Upper lobe of right lung (tissue), 1 donor: ENCODE results near the gene ARNT2. TPM values are rescaled to one million over a fixed set of nuclear protein-coding genes. Genes with fewer than 3 reads are reported as not detected.

Experiments
- ATAC-seq: fragments of 200-7000 bp; cut with Tn5 transposase; one replicate; pipeline ENCODE4 v1.9.1; 2020; ENCODE audit warnings: mild to moderate bottlenecking, moderate library complexity
- DNase-seq: peaks from one replicate; pipeline ENCODE4 v3.0.0-alpha.2; 2020
- H3K27ac ChIP-seq: fragments of 200-600 bp; one replicate; pipeline ENCODE4 v1.8.0; 2022
- H3K27me3 ChIP-seq: fragments of 200-600 bp; one replicate; pipeline ENCODE4 v1.8.0; 2022; ENCODE audit warnings: mild to moderate bottlenecking
- H3K36me3 ChIP-seq: fragments of 200-600 bp; one replicate; pipeline ENCODE4 v1.8.0; 2022
- H3K4me1 ChIP-seq: fragments of 200-600 bp; one replicate; pipeline ENCODE4 v1.8.0; 2022
- H3K4me3 ChIP-seq: fragments of 200-600 bp; one replicate; pipeline ENCODE4 v1.8.0; 2022; ENCODE audit warnings: mild to moderate bottlenecking
- H3K9me3 ChIP-seq: fragments of 200-600 bp; one replicate; pipeline ENCODE4 v1.8.0; 2022
- CTCF ChIP-seq: fragments of 200-600 bp; IDR thresholded peaks from one replicate; pipeline ENCODE4 v1.8.0; 2022; ENCODE audit warnings: antibody characterized with exemption
- intact Hi-C: fragments of 100-400 bp; cut with DNase I; formaldehyde crosslinking; loops from one replicate; pipeline ENCODE4 v1.11.0; 2022
- total RNA-seq: library from RNA; stranded (reverse); fragmentation: NEBNext Ultra II Directional; extraction: Animal tissue kit (Norgen Biotek cat#: 25700); gene quantifications from one replicate; pipeline ENCODE4 v1.2.1, GENCODE V29; 2021
- donor health status: DM: no; HTN: yes; CAD: no; lungs with severe emphysema.

ARNT2 gene
- total RNA-seq, 1 donor from 2014 or later, result 12.9 TPM

- no peak for DNase-seq
- intact Hi-C loops, result no loop called here
- Histone ChIP-seq H3K4me3 (no peak overlapping the region), H3K27ac (no peak overlapping the region), H3K9me3 (no peaks in the 10 kb centered on the region), H3K36me3 (no peaks in the 10 kb centered on the region), H3K4me1 (no peaks in the 10 kb centered on the region), H3K27me3 (no peaks in the 10 kb centered on the region)
- TF ChIP-seq CTCF, result no peak
- ATAC-seq, result no peak
Observed at GRCh38 chr15:80523746-80524145, 119.6 kb downstream of the ARNT2 start.

GRCh38 chr15:80525853-80526252 lies 121.7 kb downstream of the ARNT2 start:
- Histone ChIP-seq H3K4me1 (peaks cover 7% of the 10 kb centered on the region), H3K36me3 (no peaks in the 10 kb centered on the region), H3K9me3 (no peaks in the 10 kb centered on the region), H3K4me3 (no peak overlapping the region), H3K27me3 (no peaks in the 10 kb centered on the region), H3K27ac (no peak overlapping the region)
- intact Hi-C loops, result no loop called here
- DNase-seq (no peak), ATAC-seq (no peak)
- no peak for TF ChIP-seq CTCF

- intact Hi-C loops, result no loop called here
- peak; percentile 41 for ATAC-seq
- no peak for DNase-seq
- Histone ChIP-seq H3K9me3 (no peaks in the 10 kb centered on the region), H3K4me1 (peaks cover 16% of the 10 kb centered on the region), H3K4me3 (no peak overlapping the region), H3K27ac (no peak overlapping the region), H3K36me3 (no peaks in the 10 kb centered on the region), H3K27me3 (no peaks in the 10 kb centered on the region)
- no peak for TF ChIP-seq CTCF
Observed at GRCh38 chr15:80526556-80527340, 122.6 kb downstream of the ARNT2 start.

GRCh38 chr15:80527406-80527805 lies 123.2 kb downstream of the ARNT2 start:
- no peak for ATAC-seq

GRCh38 chr15:80527961-80528360 lies 123.8 kb downstream of the ARNT2 start:
- TF ChIP-seq CTCF, result no peak
- ATAC-seq, result no peak
- no peak for DNase-seq

More at GRCh38 chr15:80527406-80527805, 123.2 kb downstream of the ARNT2 start:
- intact Hi-C loops, result no loop called here
- DNase-seq, result no peak
- H3K4me3 ChIP-seq, result no peak overlapping the region
- no peak for TF ChIP-seq CTCF
- no peaks in the 10 kb centered on the region for H3K27me3 ChIP-seq
- H3K4me1 ChIP-seq, result peaks cover 16% of the 10 kb centered on the region
- H3K27ac ChIP-seq, result no peak overlapping the region
- H3K9me3 ChIP-seq, result no peaks in the 10 kb centered on the region
- no peaks in the 10 kb centered on the region for H3K36me3 ChIP-seq

More at GRCh38 chr15:80527961-80528360, 123.8 kb downstream of the ARNT2 start:
- H3K4me3 ChIP-seq, result no peak overlapping the region
- no peak overlapping the region for H3K27ac ChIP-seq
- no peaks in the 10 kb centered on the region for H3K27me3 ChIP-seq
- peaks cover 16% of the 10 kb centered on the region for H3K4me1 ChIP-seq
- no peaks in the 10 kb centered on the region for H3K9me3 ChIP-seq
- intact Hi-C loops, result no loop called here
- H3K36me3 ChIP-seq, result no peaks in the 10 kb centered on the region
